Adrenal gland (tissue), 12 donors: ENCODE results near the gene ENDOV. TPM values are rescaled to one million over a fixed set of nuclear protein-coding genes. Genes with fewer than 3 reads are reported as not detected.

ENCODE experiments used
- DNase-seq, 7 donors: peaks; one replicate each; pipeline ENCODE4 v3.0.0-alpha.2; 2019 to 2020
- H3K27ac ChIP-seq, 5 donors: fragments of 200-600 bp; sonication (generic) in 4 of 5; 1 replicate in 3 of 5; 2 replicates in 2 of 5; pipeline versions ENCODE4 v1.5.1 to v1.8.0; 2016 to 2020; ENCODE audit warnings: mild to moderate bottlenecking in 1 of 5
- H3K27me3 ChIP-seq: fragments of 200-600 bp; 2 replicates; pipeline ENCODE4 v1.8.0; 2021
- H3K36me3 ChIP-seq, 2 donors: fragments of 200-600 bp; replicated peaks in 1 of 2; 1 replicate in 1 of 2; 2 replicates in 1 of 2; pipeline versions ENCODE4 v1.5.1 to v1.8.0; 2018 to 2022
- H3K4me1 ChIP-seq, 2 donors: fragments of 200-600 bp; replicated peaks in 1 of 2; 1 replicate in 1 of 2; 2 replicates in 1 of 2; pipeline versions ENCODE4 v1.5.1 to v1.8.0; 2018 to 2021
- H3K4me3 ChIP-seq, 4 donors: fragments of 200-600 bp; sonication (generic) in 3 of 4; one replicate each; pipeline ENCODE4 v1.5.1; 2016 to 2018
- H3K9me3 ChIP-seq, 3 donors: fragments of 200-600 bp; sonication (generic) in 1 of 3; replicated peaks in 1 of 3; 1 replicate in 2 of 3; 2 replicates in 1 of 3; pipeline versions ENCODE4 v1.5.1 to v1.8.0; 2016 to 2021
- POLR2A ChIP-seq, 2 donors: fragments of 450-650 bp; IDR thresholded peaks; one replicate each; pipeline ENCODE4 v1.6.1; 2017; ENCODE audit warnings: antibody characterized with exemption in 2 of 2, mild to moderate bottlenecking in 2 of 2, moderate library complexity in 1 of 2
- WGBS, 4 donors: extraction: QIAGEN DNeasy Blood & Tissue Kit in 2 of 4; methylation state at CpG; one replicate each; pipeline versions ENCODE4 v1.1.5 to v1.1.7; 2013 to 2017; 5-methylcytosine and 5-hydroxymethylcytosine counted together
- intact Hi-C, 2 donors: fragments of 100-400 bp; cut with DNase I; formaldehyde crosslinking; loops; one replicate each; pipeline versions ENCODE4 v1.14.1 to v1.15.0; 2022 to 2023
- polyA plus RNA-seq, 3 donors: library from polyadenylated mRNA; stranded (reverse); fragments of 200-250 nt in 2 of 3; fragments of 350-450 nt in 1 of 3; fragmentation: Illumina TruSeq in 1 of 3; extraction: RNeasy Lipid Tissue Mini Kit (QIAGEN cat#74804) in 1 of 3; gene quantifications; one replicate each; pipeline ENCODE4 v1.2.3, GENCODE V29; 2013 to 2014
- total RNA-seq, 9 donors: library from RNA; depleted of rRNA in 4 of 9; stranded (reverse); fragments of >200 nt in 4 of 9; fragments of 120-200 nt in 1 of 9; fragmentation: NEBNext Ultra II Directional in 1 of 9; extraction: Animal tissue kit (Norgen Biotek cat#: 25700) in 1 of 9; gene quantifications; one replicate each; pipeline versions ENCODE4 v1.1.0 to v1.2.4, GENCODE V29; 2013 to 2023
- TF ChIP-seq, protein P1 (sequence below), 6 experiments: fragments of 450-650 bp in 4 of 6; fragments of 200-600 bp in 2 of 6; sonication (generic) in 1 of 6; IDR thresholded peaks; 1 replicate in 5 of 6; 2 replicates in 1 of 6; pipeline versions ENCODE4 v1.5.1 to v1.8.0; 2016 to 2021; ENCODE audit warnings: antibody characterized with exemption in 6 of 6, mild to moderate bottlenecking in 2 of 6, moderate library complexity in 1 of 6
- donor health status: healthy with polysubstance abuse.
- donor health status: Bipolar disorder and iron deficiency.
- donor health status: DM: yes; HTN: yes; CAD: no.
- donor health status: DM: no; HTN: no; CAD: no.
- donor health status: DM: no; HTN: no; CAD: no.
- donor health status: DM: yes; HTN: yes; CAD: no.

The ENDOV gene
- total and polyA plus RNA-seq, 12 donors = 7.1 to 31.9 (median 18.3) TPM

DNA sequence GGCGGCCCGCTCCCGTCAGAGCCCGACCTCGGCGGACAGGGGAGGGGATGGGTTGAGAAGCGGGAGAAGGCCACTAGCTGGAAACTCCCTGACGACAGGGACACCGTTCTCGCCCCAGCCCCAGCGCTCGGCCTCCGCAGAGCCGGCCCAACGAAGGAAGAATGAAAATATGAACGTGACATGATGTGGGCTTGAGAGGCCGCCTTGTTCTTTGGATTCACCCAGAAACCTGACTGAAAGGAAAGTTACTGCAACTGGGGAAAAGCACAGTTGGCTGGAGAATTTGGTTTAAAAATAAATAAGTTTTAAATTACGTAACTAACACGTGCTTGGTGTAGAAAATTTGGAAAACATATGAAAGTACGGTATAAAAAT lies 40.4 kb downstream of the ENDOV start:
- Histone ChIP-seq H3K36me3 (no peaks in the 10 kb centered on the region), H3K4me1 (peaks cover 14 to 20% of the 10 kb centered on the region in 2 donors), H3K9me3 (no peaks in the 10 kb centered on the region), H3K27ac (peak overlapping the region; percentile 98 to 100 (median 99)), H3K27me3 (no peaks in the 10 kb centered on the region), H3K4me3 (peak overlapping the region; percentile 22 to 84 (median 72))
- DNase-seq = peak in 6 of 7 donors; percentile 75 to 83 (median 78)
- TF ChIP-seq, protein P1, sequence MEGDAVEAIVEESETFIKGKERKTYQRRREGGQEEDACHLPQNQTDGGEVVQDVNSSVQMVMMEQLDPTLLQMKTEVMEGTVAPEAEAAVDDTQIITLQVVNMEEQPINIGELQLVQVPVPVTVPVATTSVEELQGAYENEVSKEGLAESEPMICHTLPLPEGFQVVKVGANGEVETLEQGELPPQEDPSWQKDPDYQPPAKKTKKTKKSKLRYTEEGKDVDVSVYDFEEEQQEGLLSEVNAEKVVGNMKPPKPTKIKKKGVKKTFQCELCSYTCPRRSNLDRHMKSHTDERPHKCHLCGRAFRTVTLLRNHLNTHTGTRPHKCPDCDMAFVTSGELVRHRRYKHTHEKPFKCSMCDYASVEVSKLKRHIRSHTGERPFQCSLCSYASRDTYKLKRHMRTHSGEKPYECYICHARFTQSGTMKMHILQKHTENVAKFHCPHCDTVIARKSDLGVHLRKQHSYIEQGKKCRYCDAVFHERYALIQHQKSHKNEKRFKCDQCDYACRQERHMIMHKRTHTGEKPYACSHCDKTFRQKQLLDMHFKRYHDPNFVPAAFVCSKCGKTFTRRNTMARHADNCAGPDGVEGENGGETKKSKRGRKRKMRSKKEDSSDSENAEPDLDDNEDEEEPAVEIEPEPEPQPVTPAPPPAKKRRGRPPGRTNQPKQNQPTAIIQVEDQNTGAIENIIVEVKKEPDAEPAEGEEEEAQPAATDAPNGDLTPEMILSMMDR (IDR thresholded peaks at IDR 0.05) = no peak
- no peak for TF ChIP-seq POLR2A (IDR thresholded peaks at IDR 0.05)
- intact Hi-C loops = no loop called here
- WGBS, 4 donors = 3 to 10% (median 4%) methylated on average over 13 to 20 of the region's 20 CpGs

DNA sequence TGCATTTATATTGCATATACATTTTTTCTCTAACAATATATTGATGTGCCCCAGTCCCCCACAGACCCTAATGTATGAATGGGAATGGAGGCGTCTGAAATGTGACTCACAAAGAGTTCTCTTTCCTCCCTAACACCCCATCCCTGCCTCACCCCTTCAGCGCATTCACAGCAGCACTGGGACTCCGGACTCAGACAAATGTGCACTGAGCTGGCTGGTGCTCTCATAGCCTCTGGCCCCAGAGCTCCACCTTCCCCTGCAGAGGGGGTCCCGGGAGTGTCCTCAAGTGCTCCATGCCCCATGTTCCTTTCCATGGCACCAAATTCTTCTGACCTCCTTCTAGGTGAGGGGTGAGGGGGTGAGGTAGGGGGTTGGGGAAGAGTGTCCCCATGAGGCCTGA lies 40.8 kb downstream of the ENDOV start:
- peaks cover 14 to 20% of the 10 kb centered on the region in 2 donors for H3K4me1 ChIP-seq
- intact Hi-C loops = no loop called here
- no peak for TF ChIP-seq POLR2A (IDR thresholded peaks at IDR 0.05)
- TF ChIP-seq, protein P1 (IDR thresholded peaks at IDR 0.05) = no peak

DNA sequence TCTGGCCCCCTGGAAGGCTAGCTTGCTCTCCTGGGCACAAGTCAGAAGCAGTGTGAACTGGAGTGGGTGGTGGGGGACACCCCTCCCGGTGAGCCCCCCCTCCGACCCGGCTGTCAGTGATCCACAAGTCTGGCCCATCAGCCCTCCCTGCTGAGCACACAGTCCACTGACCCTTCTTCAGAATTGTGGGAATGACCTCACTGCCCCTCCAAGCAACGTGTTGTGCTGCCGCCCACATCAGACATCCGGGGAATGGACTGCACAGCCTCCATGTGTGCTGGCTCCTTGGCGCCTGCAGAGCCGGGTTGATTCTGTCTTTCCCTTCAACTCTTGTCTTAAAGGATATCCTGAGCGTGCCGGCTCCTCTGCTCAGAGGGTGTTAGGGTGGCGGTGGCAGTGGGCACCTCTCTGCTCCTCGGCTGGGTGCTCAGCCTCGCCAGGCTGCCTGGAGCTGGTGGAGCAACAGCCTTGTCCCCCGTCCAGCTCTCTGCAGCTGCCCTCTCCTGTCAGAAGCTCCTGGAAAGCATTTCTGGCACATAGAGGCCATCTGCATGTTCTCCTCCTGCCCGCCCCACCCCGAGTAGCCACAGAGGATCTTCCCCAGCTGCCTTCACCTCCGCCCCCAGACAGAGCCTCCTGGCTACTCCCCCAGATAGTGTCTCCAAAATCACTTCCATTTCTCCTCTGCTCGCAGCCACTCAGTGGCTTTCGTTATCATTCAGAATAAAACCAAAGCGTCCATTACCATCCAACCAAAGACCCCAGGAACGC lies 41.7 kb downstream of the ENDOV start:
- Histone ChIP-seq H3K4me3 (no peak overlapping the region), H3K4me1 (peaks cover 14 to 20% of the 10 kb centered on the region in 2 donors), H3K27me3 (no peaks in the 10 kb centered on the region), H3K9me3 (no peaks in the 10 kb centered on the region), H3K27ac (peak overlapping the region in 1 of 5 donors; percentile 98), H3K36me3 (no peaks in the 10 kb centered on the region)
- no peak for TF ChIP-seq POLR2A (IDR thresholded peaks at IDR 0.05)
- TF ChIP-seq, protein P1 (IDR thresholded peaks at IDR 0.05) = no peak
- intact Hi-C loops = no loop called here
- 67 to 90% (median 75%) methylated on average over 8 to 21 of the region's 21 CpGs for WGBS, 4 donors
- DNase-seq = no peak

More for the DNA sequence above, 40.8 kb downstream of the ENDOV start:
- H3K36me3 ChIP-seq = no peaks in the 10 kb centered on the region
- 47 to 65% (median 53%) methylated on average over 3 to 4 of the region's 4 CpGs for WGBS, 4 donors
- peak in 1 of 7 donors; percentile 32 for DNase-seq
- H3K4me3 ChIP-seq = peak overlapping the region in 1 of 4 donors; percentile 84
- H3K9me3 ChIP-seq = no peaks in the 10 kb centered on the region
- no peaks in the 10 kb centered on the region for H3K27me3 ChIP-seq
- H3K27ac ChIP-seq = peak overlapping the region; percentile 98 to 100 (median 99)

DNA sequence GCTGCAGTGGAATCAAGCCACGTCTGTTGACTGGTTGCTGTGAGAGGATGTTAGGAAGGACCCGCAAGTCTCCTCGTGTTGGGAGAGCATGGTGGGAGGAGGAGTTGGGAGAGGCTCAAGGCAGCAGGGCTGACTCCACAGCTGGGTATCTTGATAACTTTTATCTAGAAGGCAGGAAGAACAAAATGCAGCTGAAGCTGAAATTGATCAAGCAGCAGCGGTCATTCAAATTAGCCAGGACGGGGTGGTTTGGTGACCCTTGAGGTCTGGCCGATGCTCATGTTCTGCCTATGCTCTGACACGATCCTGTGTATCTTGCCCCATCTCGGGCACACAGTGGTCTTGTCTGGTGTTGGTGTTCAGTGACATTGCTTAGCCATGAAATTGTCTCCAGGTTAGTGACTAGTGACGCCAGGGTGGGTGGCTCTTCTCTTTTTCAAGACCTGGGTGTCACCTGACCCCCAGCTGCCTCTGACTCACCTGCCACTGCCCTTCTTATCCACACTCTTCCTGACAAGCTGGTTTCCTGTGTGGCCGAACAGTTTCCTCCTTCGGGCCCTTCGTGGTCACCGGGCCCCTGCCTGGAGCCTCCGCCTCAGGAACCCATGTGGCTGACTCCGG lies 42.4 kb downstream of the ENDOV start:
- intact Hi-C loops = no loop called here
- 69 to 77% (median 72%) methylated on average over 15 of the region's 15 CpGs for WGBS, 4 donors
- Histone ChIP-seq H3K9me3 (no peaks in the 10 kb centered on the region), H3K27ac (no peak overlapping the region), H3K4me3 (no peak overlapping the region), H3K4me1 (peaks cover 14 to 20% of the 10 kb centered on the region in 2 donors), H3K36me3 (no peaks in the 10 kb centered on the region), H3K27me3 (no peaks in the 10 kb centered on the region)
- DNase-seq = no peak
- TF ChIP-seq, protein P1 (IDR thresholded peaks at IDR 0.05) = no peak
- no peak for TF ChIP-seq POLR2A (IDR thresholded peaks at IDR 0.05)
